ENCODE results near the gene LOC128125822.

The LOC128125822 gene

DNA sequence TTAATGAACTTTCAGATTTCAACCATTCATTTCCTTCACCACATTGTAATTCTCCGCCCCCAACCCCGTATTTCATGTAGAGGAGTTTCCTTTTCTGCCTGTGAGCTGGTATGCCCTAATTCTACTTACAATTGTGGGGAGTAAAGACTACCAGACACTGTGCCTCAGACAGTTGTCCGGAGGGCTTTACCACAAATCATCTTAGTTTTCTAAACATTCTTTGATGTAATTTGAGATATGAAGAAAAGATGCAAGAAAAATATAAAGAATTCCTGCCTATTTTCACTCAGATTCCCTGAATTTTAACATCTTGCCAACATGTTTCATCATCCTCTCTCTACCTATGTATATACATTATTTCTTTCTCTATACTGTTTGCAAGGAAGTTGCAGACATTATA, 28.3 kb upstream of the LOC128125822 start:
- H3K27ac Mint-ChIP-seq (ENCODE audit: unreplicated experiment) = no peak overlapping the region

DNA sequence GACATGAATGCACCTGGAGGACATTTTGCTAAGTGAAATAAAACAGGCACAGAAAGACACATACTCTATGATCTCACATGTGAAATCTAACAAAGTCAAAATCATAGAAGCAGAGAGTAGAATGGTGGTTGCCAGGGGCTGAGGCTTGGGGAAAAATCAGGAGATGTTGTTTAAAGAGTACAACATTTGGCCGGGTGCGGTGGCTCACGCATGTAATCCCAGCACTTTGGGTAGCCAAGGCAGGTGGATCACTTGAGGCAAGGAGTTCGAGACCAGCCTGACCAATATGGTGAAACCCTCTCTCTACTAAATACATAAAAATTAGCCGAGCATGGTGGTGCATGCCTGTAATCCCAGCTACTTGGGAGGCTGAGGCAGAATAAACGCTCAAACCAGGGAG, 26.0 kb upstream of the LOC128125822 start:
- Mint-ChIP-seq H3K4me1 (ENCODE audit: unreplicated experiment) (no peaks in the 10 kb centered on the region), H3K27ac (ENCODE audit: unreplicated experiment) (no peak overlapping the region), H3K9me3 (ENCODE audit: unreplicated experiment) (no peaks in the 10 kb centered on the region), H3K36me3 (ENCODE audit: low read depth, unreplicated experiment) (no peaks in the 10 kb centered on the region), H3K4me3 (ENCODE audit: unreplicated experiment) (no peak overlapping the region), H3K27me3 (ENCODE audit: unreplicated experiment) (no peaks in the 10 kb centered on the region)
- DNase-seq (ENCODE audit: low spot score) = no peak
- TF ChIP-seq, protein P1, sequence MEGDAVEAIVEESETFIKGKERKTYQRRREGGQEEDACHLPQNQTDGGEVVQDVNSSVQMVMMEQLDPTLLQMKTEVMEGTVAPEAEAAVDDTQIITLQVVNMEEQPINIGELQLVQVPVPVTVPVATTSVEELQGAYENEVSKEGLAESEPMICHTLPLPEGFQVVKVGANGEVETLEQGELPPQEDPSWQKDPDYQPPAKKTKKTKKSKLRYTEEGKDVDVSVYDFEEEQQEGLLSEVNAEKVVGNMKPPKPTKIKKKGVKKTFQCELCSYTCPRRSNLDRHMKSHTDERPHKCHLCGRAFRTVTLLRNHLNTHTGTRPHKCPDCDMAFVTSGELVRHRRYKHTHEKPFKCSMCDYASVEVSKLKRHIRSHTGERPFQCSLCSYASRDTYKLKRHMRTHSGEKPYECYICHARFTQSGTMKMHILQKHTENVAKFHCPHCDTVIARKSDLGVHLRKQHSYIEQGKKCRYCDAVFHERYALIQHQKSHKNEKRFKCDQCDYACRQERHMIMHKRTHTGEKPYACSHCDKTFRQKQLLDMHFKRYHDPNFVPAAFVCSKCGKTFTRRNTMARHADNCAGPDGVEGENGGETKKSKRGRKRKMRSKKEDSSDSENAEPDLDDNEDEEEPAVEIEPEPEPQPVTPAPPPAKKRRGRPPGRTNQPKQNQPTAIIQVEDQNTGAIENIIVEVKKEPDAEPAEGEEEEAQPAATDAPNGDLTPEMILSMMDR (IDR thresholded peaks at IDR 0.05; ENCODE audit: unreplicated experiment) = no peak

More for the DNA sequence above, 28.3 kb upstream of the LOC128125822 start:
- H3K4me3 Mint-ChIP-seq (ENCODE audit: unreplicated experiment) = no peak overlapping the region
- no peaks in the 10 kb centered on the region for H3K36me3 Mint-ChIP-seq (ENCODE audit: low read depth, unreplicated experiment)
- no peak for DNase-seq (ENCODE audit: low spot score)
- no peaks in the 10 kb centered on the region for H3K9me3 Mint-ChIP-seq (ENCODE audit: unreplicated experiment)
- peaks cover 6% of the 10 kb centered on the region for H3K27me3 Mint-ChIP-seq (ENCODE audit: unreplicated experiment)
- TF ChIP-seq, protein P1 (IDR thresholded peaks at IDR 0.05; ENCODE audit: unreplicated experiment) = no peak
- no peaks in the 10 kb centered on the region for H3K4me1 Mint-ChIP-seq (ENCODE audit: unreplicated experiment)

DNA sequence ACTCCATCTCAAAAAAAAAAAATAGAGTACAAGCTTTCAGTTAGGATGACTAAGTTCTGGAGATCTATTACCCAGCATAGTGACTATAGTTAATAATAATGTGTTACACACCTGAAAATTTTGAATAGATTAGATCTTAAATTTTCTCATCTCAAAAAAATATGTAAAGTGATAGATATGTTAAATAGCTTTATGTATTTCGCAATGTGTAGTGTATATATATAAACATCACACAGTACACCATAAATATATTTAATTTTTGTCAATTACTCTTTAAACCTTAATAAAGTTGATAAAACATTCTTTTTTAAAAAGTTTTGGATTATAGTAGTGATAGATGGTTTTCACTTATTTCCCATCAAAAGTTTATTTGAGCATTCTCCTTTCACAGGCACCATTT, 25.6 kb upstream of the LOC128125822 start:
- Mint-ChIP-seq H3K27me3 (ENCODE audit: unreplicated experiment) (no peaks in the 10 kb centered on the region), H3K36me3 (ENCODE audit: low read depth, unreplicated experiment) (no peaks in the 10 kb centered on the region), H3K4me3 (ENCODE audit: unreplicated experiment) (no peak overlapping the region), H3K9me3 (ENCODE audit: unreplicated experiment) (no peaks in the 10 kb centered on the region), H3K4me1 (ENCODE audit: unreplicated experiment) (no peaks in the 10 kb centered on the region), H3K27ac (ENCODE audit: unreplicated experiment) (no peak overlapping the region)
- TF ChIP-seq, protein P1 (IDR thresholded peaks at IDR 0.05; ENCODE audit: unreplicated experiment) = no peak
- DNase-seq (ENCODE audit: low spot score) = no peak

DNA sequence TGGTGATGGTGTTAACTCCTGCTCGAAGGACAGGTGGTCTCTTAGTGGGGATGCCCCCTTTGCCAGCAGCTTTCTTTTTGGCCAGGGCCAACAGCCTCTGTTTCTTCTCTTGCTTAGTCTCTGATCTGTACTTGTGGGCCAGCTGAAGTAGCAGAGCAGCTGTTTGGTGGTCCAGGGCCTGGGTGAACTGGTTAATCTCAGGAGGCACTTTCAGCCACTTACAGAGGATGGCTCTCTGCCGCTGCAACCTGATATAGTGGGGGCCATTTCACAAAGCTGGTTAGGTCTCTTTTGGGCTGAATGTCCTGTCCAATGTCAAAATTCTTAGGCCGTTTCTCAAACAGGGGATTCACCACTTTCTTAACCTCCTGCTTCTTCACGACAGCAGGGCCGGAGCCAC, 23.2 kb upstream of the LOC128125822 start:
- Mint-ChIP-seq H3K27me3 (ENCODE audit: unreplicated experiment) (no peaks in the 10 kb centered on the region), H3K4me1 (ENCODE audit: unreplicated experiment) (no peaks in the 10 kb centered on the region), H3K27ac (ENCODE audit: unreplicated experiment) (no peak overlapping the region), H3K9me3 (ENCODE audit: unreplicated experiment) (no peaks in the 10 kb centered on the region), H3K36me3 (ENCODE audit: low read depth, unreplicated experiment) (no peaks in the 10 kb centered on the region), H3K4me3 (ENCODE audit: unreplicated experiment) (no peak overlapping the region)
- DNase-seq (ENCODE audit: low spot score) = no peak
- TF ChIP-seq, protein P1 (IDR thresholded peaks at IDR 0.05; ENCODE audit: unreplicated experiment) = no peak

DNA sequence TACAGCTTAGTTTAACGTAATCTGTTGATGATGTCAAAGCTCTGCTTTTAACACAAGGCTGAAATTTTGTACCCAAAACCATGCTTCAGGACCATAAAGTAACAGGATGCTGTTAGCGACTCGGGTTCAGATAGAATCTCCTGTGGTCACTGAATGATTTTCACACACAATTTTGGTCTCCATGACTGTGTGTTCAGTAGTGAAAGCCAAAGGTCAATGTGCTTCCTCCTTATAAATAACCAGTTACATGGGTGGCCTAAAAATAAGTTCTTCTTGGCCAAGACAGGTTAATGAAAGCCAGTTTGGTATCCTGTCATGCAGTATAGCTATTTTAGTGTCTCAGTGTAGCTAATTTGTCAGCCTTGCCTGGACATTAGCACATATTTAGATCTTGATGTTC, 19.1 kb upstream of the LOC128125822 start:
- Mint-ChIP-seq H3K9me3 (ENCODE audit: unreplicated experiment) (no peaks in the 10 kb centered on the region), H3K4me3 (ENCODE audit: unreplicated experiment) (no peak overlapping the region), H3K27ac (ENCODE audit: unreplicated experiment) (no peak overlapping the region), H3K36me3 (ENCODE audit: low read depth, unreplicated experiment) (no peaks in the 10 kb centered on the region), H3K4me1 (ENCODE audit: unreplicated experiment) (no peaks in the 10 kb centered on the region), H3K27me3 (ENCODE audit: unreplicated experiment) (no peaks in the 10 kb centered on the region)
- TF ChIP-seq, protein P1 (IDR thresholded peaks at IDR 0.05; ENCODE audit: unreplicated experiment) = no peak
- no peak for DNase-seq (ENCODE audit: low spot score)
